Psoas muscle (tissue), 8 donors: Measurements from ENCODE around the gene HAUS2. TPM values are rescaled to one million over a fixed set of nuclear protein-coding genes. Genes with fewer than 3 reads are reported as not detected.

Source experiments
- ATAC-seq, 4 donors: fragments of 200-7000 bp; cut with Tn5 transposase; one replicate each; pipeline ENCODE4 v1.9.1; 2020; ENCODE audit warnings: moderate library complexity in 3 of 4, mild to moderate bottlenecking in 2 of 4
- DNase-seq, 2 donors: peaks; one replicate each; pipeline ENCODE4 v3.0.0-alpha.2; 2020
- H3K27ac ChIP-seq: fragments of 200-600 bp; one replicate; pipeline ENCODE4 v1.8.0; 2022
- H3K27me3 ChIP-seq, 3 donors: fragments of 200-600 bp in 1 of 3; one replicate each; pipeline versions ENCODE4 v1.6.1 to v1.8.0; 2013 to 2022; ENCODE audit warnings: low read length in 2 of 3, mild to moderate bottlenecking in 2 of 3, moderate library complexity in 1 of 3; ENCODE audit not compliant: insufficient read depth in 3 of 3
- H3K36me3 ChIP-seq, 2 donors: fragments of 200-600 bp in 1 of 2; one replicate each; pipeline versions ENCODE4 v1.6.1 to v1.8.0; 2013 to 2022; ENCODE audit warnings: low read depth in 1 of 2, mild to moderate bottlenecking in 1 of 2, moderate library complexity in 1 of 2; ENCODE audit not compliant: insufficient read depth in 1 of 2
- H3K4me1 ChIP-seq: fragments of 200-600 bp; one replicate; pipeline ENCODE4 v1.8.0; 2022
- H3K4me3 ChIP-seq: fragments of 200-600 bp; one replicate; pipeline ENCODE4 v1.8.0; 2022; ENCODE audit warnings: mild to moderate bottlenecking
- H3K9me3 ChIP-seq: fragments of 200-600 bp; one replicate; pipeline ENCODE4 v1.8.0; 2022
- CTCF ChIP-seq: fragments of 200-600 bp; IDR thresholded peaks from one replicate; pipeline ENCODE4 v1.8.0; 2022; ENCODE audit warnings: antibody characterized with exemption
- WGBS, 3 donors: extraction: QIAGEN DNeasy Blood & Tissue Kit; methylation state at CpG; one replicate each; pipeline versions ENCODE4 v1.1.6 to v1.1.7; 2013; 5-methylcytosine and 5-hydroxymethylcytosine counted together
- intact Hi-C, 2 donors: fragments of 100-400 bp; cut with DNase I; formaldehyde crosslinking; loops; one replicate each; pipeline versions ENCODE4 v1.11.0 to v1.14.2; 2022
- polyA plus RNA-seq, 3 donors: library from polyadenylated mRNA; stranded (reverse); fragments of 200-250 nt; gene quantifications; one replicate each; pipeline ENCODE4 v1.2.3, GENCODE V29; 2013
- total RNA-seq, 4 donors: library from RNA; stranded (reverse); fragmentation: NEBNext Ultra II Directional in 2 of 4; extraction: Animal tissue kit (Norgen Biotek cat#: 25700) in 2 of 4; gene quantifications; one replicate each; pipeline versions ENCODE4 v1.2.1 to v1.2.4, GENCODE V29; 2021 to 2023
- donor health status: healthy with polysubstance abuse.
- donor health status: DM: no; HTN: no; CAD: no; lungs with moderate emphysema.
- donor health status: Bipolar disorder and iron deficiency.
- donor health status: healthy.
- donor health status: DM: yes; HTN: yes; CAD: no.
- donor health status: DM: no; HTN: no; CAD: no.
- donor health status: DM: no; HTN: no; CAD: no.
- donor health status: DM: yes; HTN: yes; CAD: no.

The HAUS2 gene
- total and polyA plus RNA-seq, 7 donors, result 9.1 to 17.3 (median 11.3) TPM

- Histone ChIP-seq H3K27me3 (no peaks in the 10 kb centered on the region), H3K9me3 (no peaks in the 10 kb centered on the region), H3K27ac (no peak overlapping the region), H3K36me3 (peaks cover 0 to 10% of the 10 kb centered on the region in 2 donors), H3K4me1 (peaks cover 16% of the 10 kb centered on the region), H3K4me3 (no peak overlapping the region)
- ATAC-seq (no peak), DNase-seq (no peak)
- peak; percentile 23 for TF ChIP-seq CTCF
- 71 to 78% (median 72%) methylated on average over 10 of the region's 10 CpGs for WGBS, 3 donors
- intact Hi-C loops, result no loop called here
Measured at GRCh38 chr15:42591238-42591934, 42.7 kb downstream of the HAUS2 start.

- Histone ChIP-seq H3K36me3 (no peaks in the 10 kb centered on the region), H3K4me1 (peaks cover 16% of the 10 kb centered on the region), H3K27me3 (no peaks in the 10 kb centered on the region), H3K4me3 (no peak overlapping the region), H3K9me3 (no peaks in the 10 kb centered on the region), H3K27ac (peak overlapping the region; percentile 46)
- no peak for ATAC-seq
- TF ChIP-seq CTCF, result no peak
- 55 to 63% (median 63%) methylated on average over 3 of the region's 3 CpGs for WGBS, 3 donors
- intact Hi-C loops, result no loop called here
- no peak for DNase-seq
Measured at GRCh38 chr15:42592716-42593115, 44.1 kb downstream of the HAUS2 start.

- 27 to 45% (median 32%) methylated on average over 4 of the region's 4 CpGs for WGBS, 3 donors
Measured at GRCh38 chr15:42593143-42593542, 44.5 kb downstream of the HAUS2 start.

GRCh38 chr15:42594095-42594494 lies 45.5 kb downstream of the HAUS2 start:
- no peak overlapping the region for H3K27ac ChIP-seq
- ATAC-seq (no peak), DNase-seq (no peak)
- no peak for TF ChIP-seq CTCF
- WGBS, 3 donors, result 58 to 73% (median 71%) methylated on average over 5 of the region's 5 CpGs
- no peak overlapping the region for H3K4me3 ChIP-seq
- no peaks in the 10 kb centered on the region for H3K27me3 ChIP-seq
- H3K36me3 ChIP-seq, result no peaks in the 10 kb centered on the region
- intact Hi-C loops, result no loop called here
- H3K9me3 ChIP-seq, result no peaks in the 10 kb centered on the region
- peaks cover 16% of the 10 kb centered on the region for H3K4me1 ChIP-seq

More at GRCh38 chr15:42593143-42593542, 44.5 kb downstream of the HAUS2 start:
- Histone ChIP-seq H3K27me3 (no peaks in the 10 kb centered on the region), H3K36me3 (no peaks in the 10 kb centered on the region), H3K4me3 (no peak overlapping the region), H3K27ac (peak overlapping the region; percentile 46), H3K9me3 (no peaks in the 10 kb centered on the region), H3K4me1 (peaks cover 16% of the 10 kb centered on the region)
- ATAC-seq (peak in 3 of 4 donors; percentile 48 to 79 (median 62)), DNase-seq (peak; percentile 43 to 61)
- intact Hi-C loops, result no loop called here
- no peak for TF ChIP-seq CTCF
